K562 (cell line): ENCODE measurements around the gene TBC1D17. TPM values are rescaled to one million over a fixed set of nuclear protein-coding genes. Genes with fewer than 3 reads are reported as not detected.

Source experiments
- CTCFL ChIP-seq: IDR thresholded peaks from 2 replicates; pipeline ENCODE4 v1.6.1; 2011; ENCODE audit warnings: borderline replicate concordance, low read depth, mild to moderate bottlenecking, moderate library complexity, low read length; ENCODE audit not compliant: insufficient read depth, poor library complexity, severe bottlenecking
- HNRNPH1 ChIP-seq: fragments of 200-400 bp; formaldehyde crosslinking; optimal IDR thresholded peaks from 2 replicates; pipeline ENCODE3; 2017; ENCODE audit warnings: low read depth, mild to moderate bottlenecking, low read length, moderate library complexity
- HNRNPK ChIP-seq: fragments of 200-400 bp; formaldehyde crosslinking; IDR thresholded peaks from one replicate; pipeline ENCODE4 v1.6.1; 2018; ENCODE audit warnings: mild to moderate bottlenecking, low read depth, low read length; ENCODE audit not compliant: poor library complexity, severe bottlenecking
- MBD2 ChIP-seq: sonication (generic); IDR thresholded peaks from 2 replicates; pipeline ENCODE4 v1.6.1; 2016; ENCODE audit warnings: low read depth, borderline replicate concordance
- POLR2AphosphoS5 ChIP-seq: IDR thresholded peaks from 2 replicates; pipeline ENCODE4 v1.6.1; 2011; ENCODE audit warnings: mild to moderate bottlenecking, low read depth, low read length, moderate library complexity; ENCODE audit not compliant: control insufficient read depth, insufficient read depth
- RNF219 ChIP-seq: fragments of 250-450 bp; sonication (Bioruptor Pico); IDR thresholded peaks from 2 replicates; pipeline ENCODE4 v1.5.0; 2022; ENCODE audit warnings: mild to moderate bottlenecking
- TRIM25 ChIP-seq: fragments of 450-650 bp; IDR thresholded peaks from 2 replicates; pipeline ENCODE4 v1.7.0; 2016; ENCODE audit warnings: borderline replicate concordance
- UBTF ChIP-seq, 2 experiments: IDR thresholded peaks; 2 replicates each; pipeline ENCODE4 v1.6.1; 2012; ENCODE audit warnings: improper control_type of control experiment in 2 of 2, low read depth in 2 of 2, low read length in 2 of 2, borderline replicate concordance in 1 of 2
- XRCC3 ChIP-seq: fragments of 450-650 bp; IDR thresholded peaks from 2 replicates; pipeline ENCODE4 v1.6.1; 2017; ENCODE audit warnings: mild to moderate bottlenecking, moderate library complexity
- ZBTB1 ChIP-seq: sonication (generic); formaldehyde crosslinking; IDR thresholded peaks from 2 replicates; pipeline ENCODE4 v1.8.1; 2023; ENCODE audit warnings: missing genetic modification reagents, low read depth, mild to moderate bottlenecking, borderline replicate concordance
- ZBTB33 ChIP-seq: sonication (generic); formaldehyde crosslinking; IDR thresholded peaks from 2 replicates; pipeline ENCODE4 v1.8.1; 2023; ENCODE audit warnings: mild to moderate bottlenecking, missing genetic modification reagents
- ZNF24 ChIP-seq: fragments of 450-650 bp; IDR thresholded peaks from 2 replicates; pipeline ENCODE4 v1.6.1; 2016
- ZNF253 ChIP-seq: fragments of 250-450 bp; sonication (Bioruptor Pico); conservative IDR thresholded peaks from 2 replicates; pipeline ENCODE4 v1.6.1; 2021; ENCODE audit warnings: mild to moderate bottlenecking
- ZNF830 ChIP-seq: fragments of 250-450 bp; sonication (Bioruptor Pico); IDR thresholded peaks from 2 replicates; pipeline ENCODE4 v1.5.0; 2021; ENCODE audit warnings: mild to moderate bottlenecking
- polyA plus RNA-seq, 8 experiments: library from polyadenylated mRNA; depleted of rRNA in 4 of 8; stranded (reverse) in 5 of 8; unstranded in 3 of 8; fragments of >200 nt; fragmentation: Nextera tagmentation in 2 of 8; fragmentation: Illumina TruSeq in 1 of 8; extraction: Ambion mirVana in 2 of 8; extraction: Trizol in 1 of 8; gene quantifications; 2 replicates each; pipeline versions ENCODE4 v1.2.1 to v1.2.3, GENCODE V29; 2011 to 2014; ENCODE audit warnings: inconsistent platforms in 1 of 8, missing spikeins in 1 of 8
- total RNA-seq, 7 experiments: library from RNA; depleted of rRNA in 6 of 7; stranded (reverse); fragments of >200 nt in 6 of 7; fragmentation: Illumina TruSeq in 2 of 7; extraction: Trizol in 2 of 7; gene quantifications; 2 replicates each; pipeline versions ENCODE4 v1.2.1 to v1.2.3, GENCODE V29; 2011 to 2021; ENCODE audit warnings: low replicate concordance in 1 of 7

The TBC1D17 gene
- total and polyA plus RNA-seq, 9 of the 15 experiments (the other 6 are each of a cell fraction or from before 2014, with no cell fraction given) = 0.42 to 16.0 (median 3.8) TPM

GRCh38 chr19:49929611-49930482 is 52.3 kb downstream of the TBC1D17 start (continued):
- TF ChIP-seq ZNF24 = no peak
- no peak for TF ChIP-seq HNRNPK
- TF ChIP-seq TRIM25 = 0 out of 2 replicates have a peak, but pooled peaks have one; percentile 25
- no peak for TF ChIP-seq ZBTB1 (CRISPR knock-in tag)
- TF ChIP-seq XRCC3 = no peak
- TF ChIP-seq POLR2AphosphoS5 = peak; percentile 78; the same call in 1 of the 2 replicates
- TF ChIP-seq RNF219 (CRISPR knock-in tag) = no peak
- no peak; the same call in 1 of the 2 replicates for TF ChIP-seq MBD2
- TF ChIP-seq HNRNPH1 = no peak
- peak; percentile 96; the same call in 1 of the 2 replicates for TF ChIP-seq ZNF830 (CRISPR knock-in tag)
- TF ChIP-seq ZNF253 = no peak
- TF ChIP-seq CTCFL = no peak
- no peak for TF ChIP-seq ZBTB33 (CRISPR knock-in tag)
- peak in 1 of 2 experiments; percentile 27; a peak in 1 of 4 replicates for TF ChIP-seq UBTF (IDR thresholded peaks at IDR 0.05; ENCODE audit: borderline replicate concordance in 1 of 2, low read depth in 2 of 2, low read length in 2 of 2)
